Measurements from ENCODE around the gene ART3. TPM values are rescaled to one million over a fixed set of nuclear protein-coding genes. Genes with fewer than 3 reads are reported as not detected.

The ART3 gene
- total RNA-seq, 1 donor from 2014 or later: 105 TPM

DNA sequence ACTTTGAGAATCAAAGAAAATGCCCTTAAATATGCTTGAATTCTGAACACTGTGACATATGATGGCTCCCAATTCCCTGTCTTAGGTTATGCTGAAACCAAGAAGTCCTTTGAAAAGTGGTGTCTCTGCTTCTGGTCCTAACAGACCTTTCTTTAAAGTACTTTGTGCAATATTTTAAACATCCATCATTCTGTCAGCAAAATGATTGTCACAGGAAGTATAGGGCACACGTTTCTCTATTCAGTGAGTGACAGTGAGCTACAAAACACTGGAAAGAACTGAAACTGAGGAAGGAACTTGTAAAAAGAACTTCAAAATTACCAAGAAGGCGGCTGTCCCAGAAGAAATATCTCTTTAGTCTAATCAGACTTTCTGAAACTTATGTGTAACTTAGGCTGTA is 85.8 kb downstream of the ART3 start:
- Histone ChIP-seq H3K27ac (replicated peaks) (no peak overlapping the region), H3K9me3 (replicated peaks) (no peaks in the 10 kb centered on the region), H3K36me3 (peaks cover 71% of the 10 kb centered on the region), H3K4me1 (peaks cover 9% of the 10 kb centered on the region), H3K27me3 (ENCODE audit: low read depth) (no peaks in the 10 kb centered on the region), H3K4me3 (no peak overlapping the region)
- TF ChIP-seq, protein P1, sequence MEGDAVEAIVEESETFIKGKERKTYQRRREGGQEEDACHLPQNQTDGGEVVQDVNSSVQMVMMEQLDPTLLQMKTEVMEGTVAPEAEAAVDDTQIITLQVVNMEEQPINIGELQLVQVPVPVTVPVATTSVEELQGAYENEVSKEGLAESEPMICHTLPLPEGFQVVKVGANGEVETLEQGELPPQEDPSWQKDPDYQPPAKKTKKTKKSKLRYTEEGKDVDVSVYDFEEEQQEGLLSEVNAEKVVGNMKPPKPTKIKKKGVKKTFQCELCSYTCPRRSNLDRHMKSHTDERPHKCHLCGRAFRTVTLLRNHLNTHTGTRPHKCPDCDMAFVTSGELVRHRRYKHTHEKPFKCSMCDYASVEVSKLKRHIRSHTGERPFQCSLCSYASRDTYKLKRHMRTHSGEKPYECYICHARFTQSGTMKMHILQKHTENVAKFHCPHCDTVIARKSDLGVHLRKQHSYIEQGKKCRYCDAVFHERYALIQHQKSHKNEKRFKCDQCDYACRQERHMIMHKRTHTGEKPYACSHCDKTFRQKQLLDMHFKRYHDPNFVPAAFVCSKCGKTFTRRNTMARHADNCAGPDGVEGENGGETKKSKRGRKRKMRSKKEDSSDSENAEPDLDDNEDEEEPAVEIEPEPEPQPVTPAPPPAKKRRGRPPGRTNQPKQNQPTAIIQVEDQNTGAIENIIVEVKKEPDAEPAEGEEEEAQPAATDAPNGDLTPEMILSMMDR (IDR thresholded peaks at IDR 0.05; ENCODE audit: borderline replicate concordance): no peak
- intact Hi-C loops (cut with micrococcal nuclease): no loop called here
- DNase-seq: no peak

Other genes with a start within 250 kb of the ART3 start
- not detected for gene PPEF2, start 172.3 kb upstream of the ART3 start, total RNA-seq
- gene NAAA, start 133.7 kb upstream of the ART3 start, total RNA-seq: 12.9 TPM
- gene SDAD1, start 83.8 kb upstream of the ART3 start, total RNA-seq: 18.0 TPM
- 0.22 TPM for gene CXCL9, start 67.2 kb upstream of the ART3 start, total RNA-seq
- gene CXCL10, start 51.2 kb upstream of the ART3 start, total RNA-seq: not detected
- not detected for gene CXCL11, start 38.6 kb upstream of the ART3 start, total RNA-seq
- 18.0 TPM for gene NUP54, start 73.7 kb downstream of the ART3 start, total RNA-seq
- gene SCARB2, start 139.1 kb downstream of the ART3 start, total RNA-seq: 87.4 TPM
- 3.0 TPM for gene FAM47E, start 177.0 kb downstream of the ART3 start, total RNA-seq
- gene STBD1, start 232.0 kb downstream of the ART3 start, total RNA-seq: 24.3 TPM

Data from left ventricle myocardium inferior (tissue), 1 donor.